Measurements from ENCODE around the gene GDAP2. TPM values are rescaled to one million over a fixed set of nuclear protein-coding genes. Genes with fewer than 3 reads are reported as not detected.

The GDAP2 gene
- total RNA-seq, 4 donors from 2014 or later: 9.1 to 25.0 (median 16.2) TPM

GRCh38 chr1:117904485-117904884, 24.9 kb downstream of the GDAP2 start:
- H3K4me3 ChIP-seq: no peak overlapping the region
- no peak for DNase-seq
- H3K36me3 ChIP-seq: peaks cover 0 to 99% (median 4%) of the 10 kb centered on the region in 3 donors
- no peaks in the 10 kb centered on the region for H3K4me1 ChIP-seq
- intact Hi-C loops (cut with DNase I): no loop called here
- no peak overlapping the region for H3K27ac ChIP-seq
- TF ChIP-seq CTCF (IDR thresholded peaks at IDR 0.05): no peak
- TF ChIP-seq POLR2A (IDR thresholded peaks at IDR 0.05): no peak
- H3K9me3 ChIP-seq: no peaks in the 10 kb centered on the region
- WGBS, 2 donors: 92 to 98% methylated on average over 3 of the region's 3 CpGs
- H3K27me3 ChIP-seq: no peaks in the 10 kb centered on the region

- Histone ChIP-seq H3K4me1 (no peaks in the 10 kb centered on the region), H3K4me3 (no peak overlapping the region), H3K27me3 (no peaks in the 10 kb centered on the region), H3K27ac (no peak overlapping the region), H3K36me3 (peaks cover 0 to 100% (median 4%) of the 10 kb centered on the region in 3 donors), H3K9me3 (no peaks in the 10 kb centered on the region)
- TF ChIP-seq CTCF (IDR thresholded peaks at IDR 0.05): no peak
- no peak for TF ChIP-seq POLR2A (IDR thresholded peaks at IDR 0.05)
- WGBS, 2 donors: 92 to 96% methylated on average over 4 of the region's 4 CpGs
- intact Hi-C loops (cut with DNase I): no loop called here
- no peak for DNase-seq
Measured at GRCh38 chr1:117902944-117903343, 26.5 kb downstream of the GDAP2 start.

- Histone ChIP-seq H3K36me3 (peaks cover 0 to 95% (median 4%) of the 10 kb centered on the region in 3 donors), H3K27me3 (no peaks in the 10 kb centered on the region)
- 89 to 95% methylated on average over 1 of the region's 1 CpG for WGBS, 2 donors
Measured at GRCh38 chr1:117899801-117900200, 29.6 kb downstream of the GDAP2 start.

GRCh38 chr1:117897551-117897950, 31.9 kb downstream of the GDAP2 start:
- H3K27ac ChIP-seq: no peak overlapping the region
- no peaks in the 10 kb centered on the region for H3K27me3 ChIP-seq
- no peak overlapping the region for H3K4me3 ChIP-seq
- intact Hi-C loops (cut with DNase I): loop anchor here (10.0 kb wide), 1 partner anchor 363 kb away; no protein-coding TSS in a partner anchor
- DNase-seq: no peak
- H3K4me1 ChIP-seq: no peaks in the 10 kb centered on the region
- 41 to 52% methylated on average over 4 of the region's 4 CpGs for WGBS, 2 donors
- no peak for TF ChIP-seq POLR2A (IDR thresholded peaks at IDR 0.05)
- TF ChIP-seq CTCF (IDR thresholded peaks at IDR 0.05): no peak
- H3K9me3 ChIP-seq: no peaks in the 10 kb centered on the region
- peaks cover 0 to 83% (median 4%) of the 10 kb centered on the region in 3 donors for H3K36me3 ChIP-seq

More at GRCh38 chr1:117899801-117900200, 29.6 kb downstream of the GDAP2 start:
- TF ChIP-seq POLR2A (IDR thresholded peaks at IDR 0.05): no peak
- no peak for TF ChIP-seq CTCF (IDR thresholded peaks at IDR 0.05)
- Histone ChIP-seq H3K4me1 (no peaks in the 10 kb centered on the region), H3K27ac (no peak overlapping the region), H3K4me3 (no peak overlapping the region), H3K9me3 (no peaks in the 10 kb centered on the region)
- DNase-seq: no peak
- intact Hi-C loops (cut with DNase I): loop anchor here (10.0 kb wide), 1 partner anchor 365 kb away; no protein-coding TSS in a partner anchor

- H3K4me1 ChIP-seq: no peaks in the 10 kb centered on the region
- H3K9me3 ChIP-seq: no peaks in the 10 kb centered on the region
- no peak overlapping the region for H3K4me3 ChIP-seq
- H3K36me3 ChIP-seq: peaks cover 0 to 71% (median 0%) of the 10 kb centered on the region in 3 donors
- no peak overlapping the region for H3K27ac ChIP-seq
- no peaks in the 10 kb centered on the region for H3K27me3 ChIP-seq
- DNase-seq: no peak
- intact Hi-C loops (cut with DNase I): loop anchor here (10.0 kb wide), 1 partner anchor 361 kb away; no protein-coding TSS in a partner anchor
- WGBS, 2 donors: 18 to 29% methylated on average over 4 of the region's 4 CpGs
- TF ChIP-seq POLR2A (IDR thresholded peaks at IDR 0.05): no peak
- TF ChIP-seq CTCF (IDR thresholded peaks at IDR 0.05): peak; percentile 20 to 73 (median 62)
Measured at GRCh38 chr1:117895482-117896114, 33.8 kb downstream of the GDAP2 start.
